IPS-NIHi7 (cell line): ENCODE results near the gene ZNF136.

ENCODE experiments used
- DNase-seq: peaks from one replicate; pipeline ENCODE4 v3.0.0; 2012; ENCODE audit warnings: mixed read lengths; ENCODE audit errors: extremely low spot score

ZNF136 gene

GRCh38 chr19:12162882-12163806 lies at the start of gene ZNF136:
TSS of gene ZNF136 (plus strand) at chr19:12163096. CDS start at chr19:12163204, 108 bp downstream.
- DNase-seq = peak; percentile 99

GRCh38 chr19:12113121-12113520 lies 49.8 kb upstream of the ZNF136 start:
- DNase-seq = no peak

- DNase-seq = peak; percentile 22
Measured at GRCh38 chr19:12117201-12117970, 45.5 kb upstream of the ZNF136 start.

DNA sequence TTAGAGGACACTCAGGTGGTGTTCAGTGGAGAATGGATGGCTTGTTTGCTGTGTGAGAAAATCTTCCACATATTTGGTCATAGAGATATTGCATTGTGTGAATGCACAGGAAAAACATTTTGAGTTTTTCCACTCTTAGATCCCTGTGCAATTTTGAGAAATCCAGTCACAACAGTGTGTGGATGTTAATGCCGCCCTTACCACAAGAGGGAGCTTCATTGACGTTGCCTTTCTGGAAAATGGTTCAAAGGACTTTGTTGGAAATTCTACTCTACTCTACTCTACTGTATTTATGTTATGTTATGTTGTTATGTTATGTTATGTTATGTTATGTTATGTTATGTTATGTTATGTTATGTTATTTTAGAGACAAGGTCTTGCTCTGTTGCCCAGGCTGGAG lies 36.2 kb upstream of the ZNF136 start:
- peak; percentile 30 for DNase-seq

DNA sequence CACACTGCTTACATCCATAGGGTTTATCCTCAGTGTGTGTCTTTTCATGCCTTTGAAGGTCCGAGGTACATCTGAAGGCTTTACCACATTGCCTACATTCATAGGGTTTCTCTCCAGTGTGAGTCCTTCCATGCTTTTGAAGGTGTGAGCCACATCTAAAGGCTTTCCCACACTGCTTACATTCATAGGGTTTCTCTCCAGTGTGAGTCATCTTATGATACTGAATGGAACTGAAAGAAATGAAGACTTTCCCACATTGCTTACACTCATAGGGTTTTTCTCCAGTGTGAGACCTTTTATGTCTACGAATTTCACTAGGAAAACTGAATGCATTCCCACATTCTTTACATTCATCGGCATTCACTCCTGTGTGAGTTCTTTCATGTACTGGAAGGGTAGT lies 29.8 kb upstream of the ZNF136 start:
- DNase-seq = no peak

- DNase-seq = peak; percentile 19
Measured at GRCh38 chr19:12137221-12137940, 25.5 kb upstream of the ZNF136 start.

DNA sequence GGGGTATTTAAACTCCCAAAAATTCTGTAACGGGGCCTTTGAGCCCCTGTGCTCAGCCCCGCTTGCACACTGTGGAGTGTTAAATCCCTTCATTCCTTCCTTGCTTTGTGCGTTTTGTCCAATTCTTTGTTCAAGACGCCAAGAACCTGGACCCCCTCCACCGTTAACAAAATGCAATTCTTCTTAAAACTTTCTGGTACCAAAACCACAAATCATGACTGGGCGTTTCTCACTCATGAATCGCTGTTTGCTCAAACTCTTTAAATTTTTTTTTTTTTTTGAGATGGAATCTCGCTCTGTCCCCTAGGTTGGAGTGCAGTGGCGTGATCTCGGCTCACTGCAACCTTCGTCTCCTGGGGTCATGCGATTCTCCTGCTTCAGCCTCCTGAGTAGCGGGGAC lies 23.6 kb upstream of the ZNF136 start:
- DNase-seq = no peak

DNA sequence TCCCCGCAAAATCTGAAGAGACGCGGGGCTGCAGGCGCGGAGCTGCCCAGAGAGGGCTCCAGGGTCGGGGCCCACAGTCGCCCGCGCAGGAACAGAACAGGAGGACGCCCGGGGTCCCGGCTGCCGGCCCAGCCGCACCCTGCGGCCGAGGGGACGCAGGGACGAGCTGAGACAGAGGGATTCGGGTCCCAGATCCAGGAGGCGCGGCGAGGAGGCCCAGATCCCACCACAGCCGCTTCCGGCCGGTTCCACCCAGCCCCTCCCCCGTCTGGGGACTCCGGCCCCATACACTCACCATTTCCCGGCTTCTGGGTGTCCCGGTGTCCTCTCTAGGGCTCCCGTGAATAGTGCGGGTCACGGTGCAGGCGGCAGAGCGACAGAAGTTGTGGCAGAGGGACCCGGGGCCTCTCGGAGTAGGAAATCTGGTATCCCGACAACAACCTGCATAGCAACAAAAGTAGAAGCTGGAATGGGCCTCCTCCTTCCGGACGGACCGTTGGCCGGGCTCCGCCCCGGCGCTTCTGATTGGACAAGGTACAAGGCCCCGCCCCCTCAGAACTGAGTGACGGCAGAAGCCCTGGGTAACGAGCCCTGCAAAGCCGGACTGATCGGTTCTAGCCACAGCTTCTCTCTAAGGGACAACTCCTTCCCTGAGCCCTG lies 22.9 kb upstream of the ZNF136 start, which contains the start of gene ZNF20:
Gene ZNF20, minus strand, starts transcription at position 466 of the 660 bp plus-strand sequence. Its CDS starts 168 bp downstream, at position 298.
- DNase-seq = peak; percentile 98

DNA sequence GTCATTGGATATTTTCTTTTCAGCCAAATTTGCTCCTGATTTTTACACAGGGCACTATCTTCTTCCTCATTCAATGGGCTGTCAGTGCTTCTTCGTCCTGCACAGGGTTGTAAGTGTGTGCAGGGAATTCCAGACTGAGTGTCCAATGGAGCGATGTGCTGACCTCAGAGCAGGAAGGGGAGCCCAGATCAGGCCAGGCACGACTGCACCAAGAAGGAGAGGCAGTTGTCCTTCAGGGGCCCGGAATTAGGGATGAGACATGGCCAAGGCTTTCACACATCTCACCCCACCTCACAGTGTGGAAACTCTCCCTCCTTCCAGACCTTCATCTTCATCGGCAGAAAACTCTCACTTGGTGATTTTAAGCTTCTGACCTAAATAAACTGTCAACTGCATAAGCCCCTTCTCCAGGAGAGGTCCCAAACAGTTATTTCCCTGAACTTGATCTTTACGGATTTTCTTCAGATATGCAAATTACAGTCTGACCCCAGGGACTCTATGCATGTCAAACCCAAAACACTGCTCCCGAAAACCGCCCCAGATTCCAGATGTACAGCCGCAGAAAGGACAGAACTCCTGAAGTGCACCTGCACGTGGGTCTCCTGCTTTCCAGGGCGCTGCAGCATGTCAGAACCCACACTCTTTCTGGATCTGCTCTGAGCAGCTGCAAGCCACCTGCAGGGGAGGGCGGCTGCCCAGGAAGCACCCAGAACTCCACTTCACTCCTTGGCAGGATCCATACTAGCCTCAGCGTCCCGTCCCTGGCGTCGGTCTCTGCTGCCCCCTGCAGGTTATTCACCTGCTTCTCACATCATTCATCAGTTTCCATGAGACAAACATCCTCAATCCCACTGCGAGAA lies 22.1 kb upstream of the ZNF136 start:
- DNase-seq = peak; percentile 86

DNA sequence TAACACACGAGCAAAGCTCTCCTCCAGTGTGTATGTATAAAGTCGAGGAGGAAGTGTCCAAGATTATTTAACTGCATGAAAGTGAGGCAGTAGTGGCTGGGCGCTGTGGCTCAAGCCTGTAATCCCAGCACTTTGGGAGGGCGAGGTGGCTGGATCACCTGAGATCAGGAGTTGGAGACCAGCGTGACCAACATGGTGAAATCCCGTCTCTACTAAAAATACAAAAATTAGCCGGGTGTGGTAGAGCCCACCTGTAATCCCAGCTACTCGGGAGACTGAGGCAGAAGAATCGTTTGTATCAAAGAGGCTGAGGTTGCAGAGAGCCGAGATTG lies 21.5 kb upstream of the ZNF136 start:
- no peak for DNase-seq

- DNase-seq = no peak
Measured at GRCh38 chr19:12145348-12145747, 17.5 kb upstream of the ZNF136 start.

DNA sequence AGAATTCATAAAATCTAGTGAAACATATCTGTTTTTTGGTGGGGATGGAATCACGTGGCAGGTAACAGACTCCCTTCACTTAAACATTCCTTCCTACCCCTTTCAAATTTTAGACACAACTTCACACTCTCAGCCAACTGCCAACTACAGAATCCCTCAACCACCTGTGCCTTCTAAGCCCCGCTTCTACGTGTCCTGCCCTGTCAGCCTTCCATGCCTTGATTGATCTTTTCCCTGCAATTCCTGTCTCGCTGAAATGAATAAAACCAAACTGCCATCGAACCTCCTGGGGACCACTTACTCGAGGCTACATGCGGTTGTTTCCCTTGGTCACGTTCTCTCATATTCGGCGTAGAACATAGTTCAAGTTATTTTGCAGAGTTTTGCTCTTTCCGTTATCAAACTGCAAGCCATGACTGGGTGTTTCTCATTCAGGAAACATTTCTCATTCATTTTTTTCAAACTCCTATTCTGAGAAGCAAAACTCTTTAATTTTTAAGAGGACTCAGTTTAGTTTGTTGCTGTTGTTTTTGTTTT lies 7.5 kb upstream of the ZNF136 start:
- no peak for DNase-seq

DNA sequence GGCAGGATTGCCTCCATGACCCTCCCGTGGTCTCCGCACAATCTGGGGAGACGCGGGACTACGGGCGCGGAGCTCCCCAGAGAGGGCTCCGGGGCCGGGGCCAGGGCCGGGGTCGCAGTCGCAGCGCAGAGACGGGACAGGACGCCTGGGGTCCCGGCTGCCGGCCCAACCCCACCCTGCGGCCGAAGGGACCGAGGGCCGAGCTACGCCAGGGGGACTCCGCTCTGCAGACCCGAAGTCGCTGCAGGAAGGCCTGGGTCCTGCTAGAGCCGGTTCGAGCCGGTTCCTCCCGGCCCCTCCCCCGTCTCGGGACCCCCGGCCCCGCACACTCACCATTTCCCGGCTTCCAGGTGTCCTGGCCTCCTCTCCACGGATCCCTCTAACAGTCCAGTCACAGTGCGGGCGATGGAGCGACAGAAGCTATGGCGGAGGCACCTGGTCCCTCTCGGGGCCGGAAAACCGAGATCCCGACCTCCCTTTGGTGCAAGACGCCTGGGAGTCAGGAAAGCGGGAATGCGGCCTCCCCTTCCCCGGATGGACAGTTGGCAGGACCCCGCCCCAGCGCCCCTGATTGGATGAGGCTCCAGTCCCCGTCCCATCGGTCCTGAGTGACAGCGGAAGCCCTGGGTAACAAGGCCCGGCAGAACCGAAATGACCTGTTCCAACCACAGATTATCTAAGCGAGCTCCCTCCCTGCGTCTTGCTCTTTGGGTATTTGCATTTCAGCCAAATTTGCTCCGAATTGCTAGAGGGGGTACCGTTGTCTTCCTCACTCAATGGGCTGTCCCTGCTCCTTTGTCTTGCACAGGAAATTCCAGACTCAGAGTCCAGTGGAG lies 6.5 kb upstream of the ZNF136 start, which contains the start of gene ZNF625:
Gene ZNF625, minus strand, starts transcription at position 512 of the 836 bp plus-strand sequence. Its CDS starts 176 bp downstream, at position 336.
- DNase-seq = peak; percentile 95

GRCh38 chr19:12159773-12160414 lies 3.0 kb upstream of the ZNF136 start:
- DNase-seq = no peak

GRCh38 chr19:12162513-12162881 lies 399 bp upstream of the ZNF136 start:
- no peak for DNase-seq

- no peak for DNase-seq
Measured at GRCh38 chr19:12163826-12164225, 930 bp downstream of the ZNF136 start.

DNA sequence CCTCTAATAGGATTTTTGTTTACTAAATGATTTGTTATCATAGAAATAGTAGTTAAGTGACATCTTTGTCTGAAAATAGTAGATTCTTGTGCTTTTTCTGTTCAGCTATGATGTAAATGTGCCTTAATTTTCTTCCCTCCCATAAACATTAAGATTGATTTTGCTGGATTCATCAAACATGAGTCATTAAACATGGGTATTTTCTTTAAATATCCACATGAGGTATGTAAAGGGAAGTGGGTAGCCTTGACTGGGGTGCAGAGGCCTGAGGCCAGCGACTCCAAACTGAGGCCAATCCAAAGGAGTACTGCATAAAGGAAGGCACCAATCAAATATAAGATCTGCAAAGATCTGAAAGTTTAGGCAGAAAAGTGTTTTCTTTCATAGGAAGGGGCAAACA lies 3.7 kb downstream of the ZNF136 start:
- DNase-seq = no peak

GRCh38 chr19:12180377-12180776 lies 17.5 kb downstream of the ZNF136 start:
- no peak for DNase-seq

GRCh38 chr19:12187625-12188024 lies 24.7 kb downstream of the ZNF136 start:
- no peak for DNase-seq
